ENCODE measurements around the gene SRGAP1.

Gene SRGAP1

DNA sequence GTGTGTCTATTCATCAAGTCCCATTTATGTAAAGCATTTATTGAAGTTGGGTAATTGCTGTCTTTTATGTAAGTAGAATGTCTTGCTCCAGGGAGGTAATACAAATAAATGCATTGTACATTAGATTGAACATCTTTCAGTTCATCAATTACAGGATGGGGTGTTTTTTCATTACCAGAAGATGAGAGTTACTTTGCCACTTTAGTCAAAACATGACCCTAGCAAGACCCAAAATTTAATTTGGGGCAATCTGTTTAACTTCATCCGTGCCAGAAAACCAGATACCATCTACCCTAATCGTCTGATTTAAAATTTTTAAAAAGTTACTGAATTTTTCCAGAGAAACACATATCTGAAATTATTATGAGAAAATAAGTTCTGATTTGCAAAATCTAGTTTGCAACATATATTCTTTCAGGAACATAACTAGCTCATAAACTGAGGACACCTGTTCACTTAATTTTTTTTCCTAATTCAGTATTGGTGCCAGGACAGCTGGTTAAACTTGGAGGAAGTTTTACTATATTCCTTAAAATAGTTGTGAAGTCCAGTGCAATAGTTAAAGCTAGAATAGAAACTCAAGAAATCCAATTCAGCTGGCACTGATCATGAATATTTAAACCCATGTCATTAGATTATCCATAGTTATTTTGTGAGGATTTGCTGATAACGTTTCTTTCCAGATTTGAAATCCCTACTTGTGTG, 114.5 kb downstream of the SRGAP1 start:
- TF ChIP-seq, protein P1, sequence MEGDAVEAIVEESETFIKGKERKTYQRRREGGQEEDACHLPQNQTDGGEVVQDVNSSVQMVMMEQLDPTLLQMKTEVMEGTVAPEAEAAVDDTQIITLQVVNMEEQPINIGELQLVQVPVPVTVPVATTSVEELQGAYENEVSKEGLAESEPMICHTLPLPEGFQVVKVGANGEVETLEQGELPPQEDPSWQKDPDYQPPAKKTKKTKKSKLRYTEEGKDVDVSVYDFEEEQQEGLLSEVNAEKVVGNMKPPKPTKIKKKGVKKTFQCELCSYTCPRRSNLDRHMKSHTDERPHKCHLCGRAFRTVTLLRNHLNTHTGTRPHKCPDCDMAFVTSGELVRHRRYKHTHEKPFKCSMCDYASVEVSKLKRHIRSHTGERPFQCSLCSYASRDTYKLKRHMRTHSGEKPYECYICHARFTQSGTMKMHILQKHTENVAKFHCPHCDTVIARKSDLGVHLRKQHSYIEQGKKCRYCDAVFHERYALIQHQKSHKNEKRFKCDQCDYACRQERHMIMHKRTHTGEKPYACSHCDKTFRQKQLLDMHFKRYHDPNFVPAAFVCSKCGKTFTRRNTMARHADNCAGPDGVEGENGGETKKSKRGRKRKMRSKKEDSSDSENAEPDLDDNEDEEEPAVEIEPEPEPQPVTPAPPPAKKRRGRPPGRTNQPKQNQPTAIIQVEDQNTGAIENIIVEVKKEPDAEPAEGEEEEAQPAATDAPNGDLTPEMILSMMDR (IDR thresholded peaks at IDR 0.05; ENCODE audit: extremely low read depth, missing control alignments) = no peak
- no peak for DNase-seq (ENCODE audit: low spot score)

DNA sequence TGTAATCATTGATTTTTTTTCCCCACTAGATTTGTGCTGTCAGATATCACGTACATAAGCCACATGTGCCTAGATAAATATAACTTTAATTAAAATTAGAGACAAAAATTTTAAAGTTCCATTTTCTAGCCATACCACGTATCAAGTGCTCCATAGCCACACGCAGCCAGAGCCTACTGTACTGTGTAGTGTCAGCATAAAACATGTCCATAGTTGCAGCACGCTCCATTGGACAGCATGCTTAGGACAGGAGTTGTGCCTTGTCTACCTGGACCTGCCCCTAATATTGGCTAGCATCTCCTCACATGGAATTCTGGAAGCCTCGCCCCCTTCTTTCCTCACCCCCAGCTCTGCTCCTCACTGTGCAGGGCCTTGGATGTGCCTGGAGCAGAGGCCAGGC, 116.5 kb downstream of the SRGAP1 start:
- no peak for DNase-seq (ENCODE audit: low spot score)
- TF ChIP-seq, protein P1 (IDR thresholded peaks at IDR 0.05; ENCODE audit: extremely low read depth, missing control alignments) = no peak

DNA sequence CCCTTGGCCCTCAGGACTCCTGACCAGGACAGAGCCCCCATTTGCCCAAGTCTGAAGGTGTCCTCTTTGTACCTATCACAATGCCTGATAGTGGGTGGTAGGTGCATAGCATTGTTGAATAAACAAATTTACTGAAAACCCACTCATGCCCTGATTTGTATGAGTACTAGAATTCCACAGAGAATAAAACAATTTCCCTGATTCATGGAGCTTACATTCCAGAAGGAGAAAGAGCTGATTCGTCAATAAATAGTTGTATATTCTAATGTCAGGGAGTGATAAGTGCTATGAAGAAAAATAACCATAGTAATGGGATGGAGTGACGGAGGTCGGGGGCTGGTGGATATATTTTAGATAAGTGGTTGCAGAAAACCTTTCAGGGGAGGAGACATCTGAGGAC, 117.0 kb downstream of the SRGAP1 start:
- no peak for DNase-seq (ENCODE audit: low spot score)
- TF ChIP-seq, protein P1 (IDR thresholded peaks at IDR 0.05; ENCODE audit: extremely low read depth, missing control alignments) = no peak

DNA sequence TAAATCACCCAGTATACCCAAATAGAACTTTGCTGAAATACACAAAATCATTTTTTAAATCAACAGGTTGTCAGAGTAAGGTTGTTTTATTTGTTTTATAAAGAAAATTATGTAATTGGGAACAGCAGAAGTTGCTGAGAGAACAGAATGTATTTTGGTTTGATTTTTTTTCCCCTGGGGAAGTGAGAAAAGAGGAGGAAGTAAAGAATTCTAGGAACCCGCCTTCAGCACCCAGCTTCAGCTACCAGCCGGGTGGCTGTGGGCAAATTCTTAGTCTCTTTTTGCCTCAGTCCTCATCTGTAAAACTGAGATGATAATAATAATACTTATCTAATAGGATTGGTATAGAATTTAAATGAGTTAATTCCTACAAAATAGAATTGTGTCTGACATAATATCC, 119.4 kb downstream of the SRGAP1 start:
- TF ChIP-seq, protein P1 (IDR thresholded peaks at IDR 0.05; ENCODE audit: extremely low read depth, missing control alignments) = no peak
- DNase-seq (ENCODE audit: low spot score) = no peak

DNA sequence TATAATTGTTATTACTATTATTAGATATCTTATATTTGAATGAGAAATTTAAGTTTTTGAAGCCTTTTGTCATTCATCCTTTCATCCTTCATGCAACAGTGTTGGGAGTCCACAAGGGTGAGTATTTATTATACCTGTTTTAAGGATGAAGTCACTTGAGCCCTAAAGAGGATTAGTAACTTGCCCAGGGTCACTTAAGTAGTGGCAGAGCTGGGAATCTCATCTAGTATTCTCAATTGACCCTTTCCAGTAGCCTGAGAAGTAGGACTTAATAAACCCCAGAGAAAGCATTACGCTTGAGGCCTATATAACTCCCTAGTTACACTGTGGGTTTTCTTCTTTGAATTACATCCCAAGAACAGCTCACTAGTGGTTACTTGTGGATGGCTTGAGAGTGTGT, 119.8 kb downstream of the SRGAP1 start:
- TF ChIP-seq, protein P1 (IDR thresholded peaks at IDR 0.05; ENCODE audit: extremely low read depth, missing control alignments) = no peak
- DNase-seq (ENCODE audit: low spot score) = no peak

DNA sequence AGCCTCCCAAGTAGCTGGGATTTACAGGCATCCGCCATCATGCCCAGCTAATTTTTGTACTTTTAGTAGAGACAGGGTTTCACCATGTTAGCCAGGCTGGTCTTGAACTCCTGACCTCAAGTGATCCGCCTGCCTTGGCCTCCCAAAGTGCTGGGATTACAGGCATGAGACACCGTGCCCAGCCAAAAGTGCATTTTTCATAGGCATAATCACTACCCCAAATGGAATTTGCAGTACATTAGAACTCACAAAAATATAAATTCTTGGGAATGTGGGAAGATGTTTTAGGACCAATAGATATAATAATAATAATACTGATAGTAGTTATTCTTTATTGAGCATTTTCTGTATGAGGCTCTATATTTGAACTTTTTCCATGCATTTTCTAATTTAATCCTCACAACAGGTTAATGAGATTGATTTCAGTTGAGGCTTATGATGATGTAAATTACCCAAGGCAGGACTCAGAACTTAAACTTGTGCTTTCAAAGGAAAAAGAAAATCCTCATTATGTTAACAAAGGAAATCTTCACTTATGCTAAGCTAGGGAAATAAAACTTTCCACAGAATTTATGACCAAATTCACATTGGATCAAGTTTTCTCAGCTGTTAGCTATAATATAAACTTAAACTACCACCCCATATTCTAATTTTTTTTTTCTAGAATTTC, 121.6 kb downstream of the SRGAP1 start:
- no peak for DNase-seq (ENCODE audit: low spot score)
- TF ChIP-seq, protein P1 (IDR thresholded peaks at IDR 0.05; ENCODE audit: extremely low read depth, missing control alignments) = no peak

DNA sequence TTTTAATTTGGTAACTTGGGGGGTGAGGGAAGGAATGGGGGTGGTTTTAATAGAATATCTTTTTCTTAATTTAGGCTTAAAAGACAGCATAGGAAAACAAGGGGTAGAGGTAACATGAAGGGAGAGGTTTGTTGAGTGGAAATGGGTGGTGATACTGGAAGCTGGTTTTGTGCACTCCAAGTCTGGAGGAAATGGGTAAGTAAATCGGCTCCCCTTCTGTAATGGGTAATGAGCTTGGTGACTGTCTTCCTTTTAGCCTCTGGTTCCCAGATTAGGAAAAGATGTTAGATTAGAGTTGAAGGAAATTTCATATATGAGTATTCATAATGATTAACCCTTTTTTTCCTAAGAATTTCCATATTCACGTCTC, 122.1 kb downstream of the SRGAP1 start:
- TF ChIP-seq, protein P1 (IDR thresholded peaks at IDR 0.05; ENCODE audit: extremely low read depth, missing control alignments) = no peak
- DNase-seq (ENCODE audit: low spot score) = no peak
